Stimulated activated CD4-positive, alpha-beta T cell treated with anti-CD3 and anti-CD28 coated beads, Interleukin-12 subunit alpha, Interleukin-12 subunit beta, amount 100 ng/mL, for 4 hours (primary cell): Measurements from ENCODE around the gene ANO7.

Experiments
- DNase-seq: peaks from one replicate; pipeline ENCODE4 v3.0.0-alpha.2; 2020

ANO7 gene

DNA sequence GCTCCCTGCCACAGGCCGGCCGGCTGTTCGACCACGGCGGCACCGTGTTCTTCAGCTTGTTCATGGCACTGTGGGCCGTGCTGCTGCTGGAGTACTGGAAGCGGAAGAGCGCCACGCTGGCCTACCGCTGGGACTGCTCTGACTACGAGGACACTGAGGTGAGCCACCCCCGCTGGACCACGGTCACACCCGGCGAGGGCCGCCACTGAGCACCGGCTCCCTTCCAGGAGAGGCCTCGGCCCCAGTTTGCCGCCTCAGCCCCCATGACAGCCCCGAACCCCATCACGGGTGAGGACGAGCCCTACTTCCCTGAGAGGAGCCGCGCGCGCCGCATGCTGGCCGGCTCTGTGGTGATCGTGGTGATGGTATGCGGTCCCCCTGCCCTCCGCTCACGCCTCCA lies 20.8 kb downstream of the ANO7 start:
- no peak for DNase-seq

DNA sequence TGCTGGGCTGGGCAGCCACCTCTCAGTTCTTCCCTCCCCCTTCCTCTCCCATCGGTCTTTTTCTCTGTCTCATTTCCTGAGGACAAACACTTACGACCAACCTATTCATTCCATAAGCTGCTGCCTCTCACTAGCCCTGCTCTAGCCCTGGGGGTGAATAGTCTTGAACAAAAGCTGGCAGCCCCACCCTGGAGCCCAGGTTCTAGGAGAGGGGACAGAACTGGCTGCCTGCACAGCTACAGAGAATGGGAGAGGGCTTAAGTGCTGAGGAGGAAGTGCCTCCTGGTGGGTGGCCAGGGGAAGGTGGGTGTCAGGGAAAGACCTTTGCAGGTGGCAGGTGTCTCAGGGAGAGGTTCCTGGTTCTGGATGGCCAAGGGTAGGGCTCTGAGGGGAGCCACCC lies 22.8 kb downstream of the ANO7 start:
- no peak for DNase-seq

DNA sequence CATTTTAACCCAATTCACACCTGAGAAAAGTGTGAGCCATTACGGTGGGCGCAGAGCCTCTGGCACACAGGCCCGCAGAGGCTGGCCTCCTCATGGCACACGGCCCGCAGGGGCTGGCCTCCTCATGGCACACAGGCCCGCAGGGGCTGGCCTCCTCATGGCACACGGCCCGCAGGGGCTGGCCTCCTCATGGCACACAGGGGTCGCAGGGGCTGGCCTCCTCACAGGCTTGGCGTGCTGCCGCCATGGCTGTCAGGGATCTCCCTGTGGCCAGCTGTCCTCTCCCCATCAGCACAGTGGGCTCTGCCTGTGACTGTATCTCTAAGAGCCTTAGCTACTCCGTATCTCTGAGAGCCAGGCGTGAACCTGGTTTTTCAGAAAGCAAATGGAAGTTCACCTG lies 24.6 kb downstream of the ANO7 start:
- no peak for DNase-seq

DNA sequence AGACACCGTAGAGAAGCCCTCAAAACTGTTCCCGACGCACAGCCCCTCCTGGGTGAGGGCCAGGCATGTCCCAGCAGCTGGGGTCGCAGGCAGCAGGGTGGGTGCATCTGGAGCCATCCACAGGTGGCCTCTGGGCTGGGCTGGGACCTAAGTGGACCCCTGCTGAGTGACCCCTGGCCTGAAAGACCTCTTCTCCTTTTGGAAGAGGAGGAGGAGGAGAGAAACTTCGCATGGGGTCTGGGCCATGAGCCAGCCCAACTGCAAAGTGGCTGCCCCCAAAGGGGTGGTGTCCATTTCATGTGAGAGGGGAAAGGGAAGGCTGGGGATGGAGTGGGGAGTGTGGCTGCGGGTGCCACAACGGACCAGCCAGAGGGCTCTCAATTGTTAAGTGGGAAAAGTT lies 25.1 kb downstream of the ANO7 start:
- DNase-seq = no peak

DNA sequence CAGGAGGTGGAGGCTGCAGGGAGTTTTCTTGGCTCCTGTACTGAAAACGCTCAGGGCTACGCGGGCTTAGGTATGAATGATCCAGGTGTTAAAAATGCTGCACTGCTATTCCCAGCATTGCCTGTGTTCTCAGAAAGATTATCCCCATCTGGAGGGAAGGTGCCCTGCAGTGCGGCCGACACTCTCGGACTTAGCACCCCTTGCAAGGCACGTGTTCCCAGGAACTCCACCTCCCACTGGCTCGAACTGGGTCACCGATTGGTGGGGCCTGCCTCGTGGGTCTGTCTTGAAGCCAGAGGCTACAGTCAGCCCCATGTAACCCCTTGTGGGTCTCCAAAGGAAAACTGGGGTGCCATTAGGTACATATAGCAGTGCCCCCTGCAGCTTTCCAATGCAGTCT lies 25.7 kb downstream of the ANO7 start:
- no peak for DNase-seq

DNA sequence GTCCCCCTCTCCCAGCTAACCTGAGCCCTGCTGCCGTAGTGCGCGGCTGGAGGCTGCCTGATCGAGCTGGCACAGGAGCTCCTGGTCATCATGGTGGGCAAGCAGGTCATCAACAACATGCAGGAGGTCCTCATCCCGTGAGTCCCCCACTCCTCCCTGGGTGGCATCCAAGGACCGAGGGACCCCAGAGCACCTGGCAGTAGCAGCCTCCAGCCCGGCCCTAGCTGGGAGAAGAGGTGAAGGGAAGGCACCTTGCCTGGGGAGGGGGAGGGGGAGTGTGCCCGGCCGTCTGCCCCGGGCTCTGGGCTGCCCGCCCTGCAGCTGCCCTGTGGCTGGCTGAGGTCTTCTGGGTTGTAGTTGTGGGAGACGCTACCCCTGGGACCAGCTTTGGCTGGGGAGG lies 26.3 kb downstream of the ANO7 start:
- DNase-seq = no peak

DNA sequence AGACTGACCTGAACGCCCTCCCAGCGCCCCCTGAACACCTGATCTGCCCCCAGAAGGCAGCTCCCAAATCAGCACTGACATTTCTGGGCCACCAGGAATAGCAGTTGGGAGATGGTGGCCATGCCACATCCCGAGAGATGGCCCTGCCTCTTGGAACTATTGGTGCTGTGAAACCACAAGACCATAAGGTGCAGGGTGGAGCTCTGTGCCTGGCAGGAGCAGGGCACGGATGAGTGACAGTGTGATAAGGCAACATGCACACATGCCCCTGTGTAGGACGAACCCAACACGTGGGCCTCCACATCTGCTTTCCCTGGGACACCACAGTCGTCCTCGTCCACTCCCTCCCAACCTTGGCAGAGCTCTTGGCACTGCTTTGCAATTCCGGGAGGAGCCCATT lies 26.9 kb downstream of the ANO7 start:
- no peak for DNase-seq

DNA sequence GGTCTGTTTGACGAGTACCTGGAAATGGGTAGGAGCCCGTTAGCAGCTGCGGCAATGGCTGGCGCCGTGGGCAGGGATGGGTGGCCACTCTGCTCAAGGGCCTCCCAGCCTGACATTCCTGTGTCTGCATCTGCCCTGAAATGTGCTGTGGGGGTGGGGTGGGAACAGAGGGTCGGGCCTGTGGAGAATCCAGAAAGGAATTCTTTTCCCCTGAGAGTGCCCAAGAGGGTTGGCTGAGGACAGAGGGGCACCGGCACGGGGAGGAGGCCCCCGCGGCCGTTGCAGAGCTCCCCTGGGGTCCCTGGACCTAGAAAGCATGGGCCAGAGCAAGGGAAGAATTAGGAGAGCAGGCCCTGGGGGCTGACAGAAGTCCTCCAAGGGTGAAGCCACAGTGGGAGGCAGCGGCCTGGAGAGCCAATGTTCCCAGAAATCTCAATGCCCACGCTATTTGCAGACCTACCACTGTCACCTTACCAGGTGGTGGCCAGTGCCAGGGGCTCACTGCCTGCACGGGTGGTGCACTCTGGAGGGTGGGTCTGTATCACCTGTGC lies 27.8 kb downstream of the ANO7 start:
- DNase-seq = no peak

DNA sequence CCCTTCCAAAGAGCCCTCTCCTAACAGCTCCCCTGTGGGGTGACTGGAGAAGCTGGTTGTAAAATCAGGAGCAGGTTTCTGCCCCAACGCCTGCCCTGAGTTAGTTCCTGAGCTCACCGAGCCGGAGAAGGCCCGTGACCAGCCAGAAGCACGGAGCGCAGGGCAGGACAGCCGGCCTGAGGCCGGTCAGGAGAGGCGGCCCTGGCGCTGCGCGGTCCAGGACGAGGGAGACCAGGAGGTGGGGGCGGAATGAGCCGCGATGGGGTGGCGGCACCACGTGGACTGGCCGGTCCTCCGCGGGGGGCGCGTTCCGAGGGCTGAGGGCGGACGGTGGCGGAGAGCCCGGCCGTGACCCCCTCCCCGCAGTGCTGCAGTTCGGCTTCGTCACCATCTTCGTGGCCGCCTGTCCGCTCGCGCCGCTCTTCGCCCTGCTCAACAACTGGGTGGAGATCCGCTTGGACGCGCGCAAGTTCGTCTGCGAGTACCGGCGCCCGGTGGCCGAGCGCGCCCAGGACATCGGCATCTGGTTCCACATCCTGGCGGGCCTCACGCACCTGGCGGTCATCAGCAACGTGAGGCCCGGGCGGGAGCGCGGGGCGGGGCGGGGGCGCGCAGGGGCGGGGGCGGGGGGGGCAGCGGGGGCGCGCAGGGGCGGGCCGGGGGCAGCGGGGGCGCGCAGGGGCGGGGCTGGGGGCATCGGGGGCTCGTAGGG lies 29.0 kb downstream of the ANO7 start:
- DNase-seq = peak; percentile 20

DNA sequence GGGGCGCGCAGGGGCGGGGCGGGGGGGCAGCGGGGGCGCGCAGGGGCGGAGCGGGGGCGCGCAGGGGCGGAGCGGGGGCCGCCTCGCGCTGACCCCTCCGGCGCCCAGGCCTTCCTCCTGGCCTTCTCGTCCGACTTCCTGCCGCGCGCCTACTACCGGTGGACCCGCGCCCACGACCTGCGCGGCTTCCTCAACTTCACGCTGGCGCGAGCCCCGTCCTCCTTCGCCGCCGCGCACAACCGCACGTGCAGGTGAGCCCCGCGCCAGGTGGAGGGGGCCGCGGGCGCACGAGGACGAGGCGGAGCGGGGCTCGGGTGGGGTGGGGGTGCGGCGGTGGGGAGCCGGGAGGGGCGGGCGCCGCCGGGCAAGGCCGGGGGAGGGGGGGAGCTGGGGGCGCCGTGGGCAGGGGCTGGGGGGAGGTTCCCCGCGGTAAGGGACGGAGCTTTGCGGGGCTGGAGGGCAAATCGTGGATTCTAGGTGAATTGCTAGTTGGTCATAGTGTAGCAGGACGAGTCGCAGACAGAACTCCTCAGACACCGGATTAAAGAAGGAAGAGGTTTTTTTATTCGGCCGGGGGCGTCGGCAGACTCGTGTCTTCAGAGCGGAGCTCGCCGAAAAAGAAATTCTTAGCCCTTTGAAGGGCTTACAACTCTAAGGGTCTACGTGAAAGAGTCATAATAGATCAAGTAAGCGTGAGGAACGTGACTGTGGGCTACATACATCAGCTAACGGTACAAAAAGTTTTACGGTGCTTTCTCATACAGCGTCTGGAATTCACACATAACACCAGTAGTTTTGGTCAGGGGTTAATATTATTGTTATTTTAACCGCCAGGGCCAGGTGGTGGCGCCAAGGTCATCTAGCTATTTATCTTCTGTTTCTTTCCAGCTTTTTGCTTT lies 29.9 kb downstream of the ANO7 start:
- DNase-seq = peak; percentile 32

DNA sequence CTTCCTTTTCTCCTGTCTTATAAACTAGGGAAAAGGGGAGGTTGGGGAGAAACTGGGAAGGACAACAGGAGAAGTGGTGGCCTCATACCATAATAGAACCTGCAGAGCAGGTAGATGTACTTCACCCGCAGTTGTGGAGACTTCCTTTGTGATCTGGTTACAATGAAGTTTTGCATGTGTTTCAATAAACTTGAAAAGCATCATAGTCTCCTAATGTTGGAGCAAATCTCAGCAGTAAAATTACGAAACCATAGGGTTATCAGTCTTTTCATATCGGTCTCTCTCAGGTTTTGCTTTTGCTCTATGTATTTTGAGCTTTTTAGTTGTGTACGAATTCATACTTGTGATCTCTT lies 30.5 kb downstream of the ANO7 start:
- DNase-seq = no peak

DNA sequence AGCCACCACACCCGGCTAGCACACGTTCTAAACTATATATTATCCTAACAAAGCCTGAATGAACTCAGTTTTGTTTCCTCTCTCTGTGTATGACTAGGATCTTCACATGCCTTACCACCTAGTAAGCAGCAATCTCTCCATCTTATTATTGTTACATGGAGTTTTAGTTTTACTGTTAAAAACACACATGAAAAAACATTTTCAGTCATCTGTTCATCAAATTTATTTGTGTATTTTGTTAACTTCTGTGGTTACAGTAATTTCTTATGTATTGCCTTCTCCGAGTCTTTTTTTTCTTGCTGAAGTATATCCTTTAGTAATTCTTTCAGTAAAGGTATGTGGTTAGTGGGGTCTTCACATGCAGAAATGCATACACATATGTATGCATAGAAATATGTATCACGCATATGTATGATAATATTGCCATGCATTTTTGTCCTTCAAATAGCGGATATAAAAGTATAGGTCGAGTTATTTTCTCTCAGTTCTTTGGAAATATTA lies 31.4 kb downstream of the ANO7 start:
- DNase-seq = no peak

DNA sequence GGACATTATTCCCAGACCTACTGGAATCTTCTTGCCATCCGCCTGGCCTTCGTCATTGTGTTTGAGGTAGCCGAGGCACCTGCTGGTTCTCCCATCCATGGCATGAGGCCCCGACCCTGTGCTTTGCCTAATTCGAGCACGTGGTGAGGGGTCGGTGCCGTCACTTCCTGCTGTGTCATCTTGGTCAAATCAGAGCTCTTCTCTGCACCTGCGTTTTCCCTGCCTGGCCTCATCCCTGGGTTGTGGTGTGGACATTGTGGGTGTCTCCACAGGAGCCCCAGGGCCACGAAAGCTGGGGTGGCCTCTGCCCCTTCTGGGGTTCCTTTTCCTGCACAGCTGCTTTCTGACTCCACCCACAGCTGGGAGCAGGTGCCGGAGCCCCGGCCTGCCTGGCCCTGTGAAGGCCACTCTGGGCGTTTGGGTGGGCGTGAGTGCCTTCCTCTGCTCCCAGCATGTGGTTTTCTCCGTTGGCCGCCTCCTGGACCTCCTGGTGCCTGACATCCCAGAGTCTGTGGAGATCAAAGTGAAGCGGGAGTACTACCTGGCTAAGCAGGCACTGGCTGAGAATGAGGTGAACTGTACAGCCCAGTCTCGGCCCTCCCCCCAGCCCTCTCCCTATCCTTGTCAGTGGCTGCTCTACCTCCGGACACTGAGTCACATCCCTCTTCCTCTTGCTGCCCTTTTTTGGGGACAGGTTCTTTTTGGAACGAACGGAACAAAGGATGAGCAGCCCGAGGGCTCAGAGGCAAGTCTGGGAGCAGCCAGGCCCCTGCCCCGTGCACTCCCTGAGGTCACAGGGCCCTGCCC lies 34.9 kb downstream of the ANO7 start:
- no peak for DNase-seq

DNA sequence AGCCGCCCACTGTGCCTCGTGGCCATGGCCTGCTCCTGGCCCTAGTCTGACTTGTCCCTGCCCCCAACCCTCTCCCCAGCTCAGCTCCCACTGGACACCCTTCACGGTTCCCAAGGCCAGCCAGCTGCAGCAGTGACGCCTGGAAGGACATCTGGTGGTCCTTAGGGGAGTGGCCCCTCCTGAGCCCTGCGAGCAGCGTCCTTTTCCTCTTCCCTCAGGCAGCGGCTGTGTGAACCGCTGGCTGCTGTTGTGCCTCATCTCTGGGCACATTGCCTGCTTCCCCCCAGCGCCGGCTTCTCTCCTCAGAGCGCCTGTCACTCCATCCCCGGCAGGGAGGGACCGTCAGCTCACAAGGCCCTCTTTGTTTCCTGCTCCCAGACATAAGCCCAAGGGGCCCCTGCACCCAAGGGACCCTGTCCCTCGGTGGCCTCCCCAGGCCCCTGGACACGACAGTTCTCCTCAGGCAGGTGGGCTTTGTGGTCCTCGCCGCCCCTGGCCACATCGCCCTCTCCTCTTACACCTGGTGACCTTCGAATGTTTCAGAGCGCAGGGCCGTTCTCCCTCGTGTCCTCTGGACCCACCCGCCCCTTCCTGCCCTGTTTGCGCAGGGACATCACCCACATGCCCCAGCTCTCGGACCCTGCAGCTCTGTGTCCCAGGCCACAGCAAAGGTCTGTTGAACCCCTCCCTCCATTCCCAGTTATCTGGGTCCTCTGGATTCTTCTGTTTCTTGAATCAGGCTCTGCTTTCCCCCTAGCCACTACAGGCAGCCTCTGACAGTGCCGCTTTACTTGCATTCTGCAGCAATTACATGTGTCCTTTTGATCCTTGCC lies 35.8 kb downstream of the ANO7 start:
- DNase-seq = no peak

DNA sequence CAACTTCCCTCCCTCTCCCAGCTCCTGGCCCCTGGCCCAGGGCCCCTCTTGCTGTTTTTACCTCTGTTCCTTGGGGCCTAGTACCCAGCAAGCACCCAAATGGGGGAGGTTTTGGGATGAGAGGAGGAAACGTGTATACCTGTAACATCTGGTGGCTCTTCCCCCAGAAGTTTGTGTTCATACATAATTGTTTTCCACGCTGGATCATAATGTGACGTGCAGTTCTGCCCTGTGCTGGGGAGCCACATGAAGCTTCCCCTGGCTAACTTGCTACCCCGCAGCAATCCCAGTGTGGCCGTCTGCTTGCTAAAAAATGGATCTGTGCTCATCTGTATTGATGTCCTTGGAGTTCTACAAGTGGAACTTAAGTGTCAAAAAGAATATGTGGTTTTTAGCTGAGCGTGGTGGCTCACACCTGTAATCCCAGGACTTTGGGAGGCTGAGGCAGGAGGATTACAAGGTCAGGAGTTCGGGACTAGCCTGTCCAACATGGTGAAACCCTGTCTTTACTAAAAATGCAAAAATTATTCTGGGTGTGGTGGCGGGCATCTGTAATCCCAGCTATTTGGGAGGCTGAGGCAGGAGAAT lies 36.5 kb downstream of the ANO7 start:
- DNase-seq = no peak

DNA sequence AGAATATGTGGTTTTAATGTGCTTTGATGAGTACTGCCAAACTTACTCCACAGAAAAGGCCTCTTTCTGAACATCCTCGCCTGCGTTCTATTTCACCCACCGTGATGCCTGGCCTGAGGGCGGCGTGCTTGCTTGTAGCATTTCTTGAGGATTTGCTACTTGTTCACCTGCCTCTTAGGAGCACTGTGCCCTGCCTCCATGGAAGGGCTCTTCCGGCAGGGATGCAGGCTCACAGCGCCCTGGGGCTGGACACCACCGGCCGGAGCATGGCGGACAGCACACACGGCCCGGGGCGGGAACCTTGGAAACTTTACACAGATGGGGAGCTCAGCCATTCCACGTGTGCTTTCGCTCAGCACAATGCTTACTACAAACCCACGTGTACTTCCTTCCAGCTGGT lies 37.1 kb downstream of the ANO7 start:
- DNase-seq = no peak

DNA sequence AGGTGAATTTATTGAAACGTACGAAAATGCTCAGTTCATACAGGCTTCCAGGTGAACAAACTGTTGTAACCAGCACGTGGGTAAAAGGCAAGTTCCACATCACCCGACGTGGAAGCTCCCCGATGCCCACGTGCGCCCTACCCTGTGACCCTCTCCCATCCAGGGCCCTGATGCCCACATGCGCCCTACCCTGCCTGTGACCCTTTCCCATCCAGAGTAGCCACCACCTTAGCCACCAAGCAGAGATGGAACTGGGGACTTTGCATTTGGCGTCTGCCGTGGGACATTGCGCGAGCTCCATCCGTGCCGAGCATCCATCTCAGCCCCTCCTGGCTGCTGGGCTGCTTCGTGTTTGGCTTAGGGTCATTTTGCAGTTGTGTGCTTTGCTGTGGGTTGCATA lies 37.5 kb downstream of the ANO7 start:
- DNase-seq = no peak

DNA sequence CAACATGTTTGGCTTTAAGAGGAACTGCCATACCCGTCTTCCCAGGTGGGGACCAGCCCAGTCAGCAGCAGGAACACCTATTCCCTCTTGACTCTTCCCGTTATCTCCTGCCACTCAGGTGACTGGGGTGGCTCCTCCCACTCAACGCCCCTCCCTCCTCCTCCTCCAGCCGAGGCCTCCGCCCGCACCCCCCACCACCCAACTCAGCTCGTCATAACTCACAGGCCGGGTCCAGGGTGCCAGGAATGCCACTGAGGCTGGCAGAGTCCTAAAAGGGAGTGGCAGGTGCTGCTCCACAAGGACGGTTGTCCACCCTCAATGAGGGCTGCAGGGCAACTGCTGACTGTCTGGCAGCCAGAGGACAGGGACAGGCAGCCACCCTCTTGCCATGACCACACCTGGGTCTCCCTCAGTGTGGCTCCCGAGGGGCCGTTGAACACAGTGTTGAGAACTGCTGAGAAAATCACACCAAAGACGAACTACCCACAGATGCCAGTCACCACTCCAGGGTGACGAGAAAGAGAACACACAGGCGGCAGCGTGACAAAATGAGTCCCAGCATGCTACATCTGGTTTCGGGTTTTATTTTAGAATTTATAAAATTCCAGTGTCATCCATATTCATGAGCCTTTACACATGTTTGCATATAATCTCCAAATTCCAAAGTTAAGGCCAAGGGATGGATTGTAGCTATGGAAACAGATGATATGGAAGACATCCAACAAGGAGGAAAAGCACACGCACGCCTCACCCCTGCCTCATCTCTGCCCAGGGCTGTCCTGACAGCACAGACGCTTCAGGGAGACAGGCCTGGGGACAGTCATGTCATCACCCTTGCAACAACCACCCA lies 38.5 kb downstream of the ANO7 start:
- DNase-seq = no peak

DNA sequence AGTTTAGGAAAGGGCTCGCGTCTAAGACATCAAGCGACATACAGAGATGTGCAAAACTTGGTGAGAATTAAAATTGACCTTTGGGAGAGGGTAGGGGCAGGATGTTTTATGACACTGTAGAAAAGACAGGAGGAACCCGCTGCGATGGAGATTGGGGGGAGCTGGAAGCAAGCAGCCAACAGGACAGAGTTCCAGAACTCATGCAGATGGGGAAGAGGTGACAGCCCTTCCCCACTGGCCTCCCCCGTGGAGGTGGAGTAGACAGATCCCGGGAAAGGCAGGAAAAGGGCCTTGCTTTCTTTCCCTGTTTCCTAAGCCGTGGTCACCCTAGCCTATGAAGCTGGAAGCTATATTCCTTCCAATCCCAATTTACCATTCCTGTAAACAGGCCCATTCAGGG lies 39.1 kb downstream of the ANO7 start:
- no peak for DNase-seq

DNA sequence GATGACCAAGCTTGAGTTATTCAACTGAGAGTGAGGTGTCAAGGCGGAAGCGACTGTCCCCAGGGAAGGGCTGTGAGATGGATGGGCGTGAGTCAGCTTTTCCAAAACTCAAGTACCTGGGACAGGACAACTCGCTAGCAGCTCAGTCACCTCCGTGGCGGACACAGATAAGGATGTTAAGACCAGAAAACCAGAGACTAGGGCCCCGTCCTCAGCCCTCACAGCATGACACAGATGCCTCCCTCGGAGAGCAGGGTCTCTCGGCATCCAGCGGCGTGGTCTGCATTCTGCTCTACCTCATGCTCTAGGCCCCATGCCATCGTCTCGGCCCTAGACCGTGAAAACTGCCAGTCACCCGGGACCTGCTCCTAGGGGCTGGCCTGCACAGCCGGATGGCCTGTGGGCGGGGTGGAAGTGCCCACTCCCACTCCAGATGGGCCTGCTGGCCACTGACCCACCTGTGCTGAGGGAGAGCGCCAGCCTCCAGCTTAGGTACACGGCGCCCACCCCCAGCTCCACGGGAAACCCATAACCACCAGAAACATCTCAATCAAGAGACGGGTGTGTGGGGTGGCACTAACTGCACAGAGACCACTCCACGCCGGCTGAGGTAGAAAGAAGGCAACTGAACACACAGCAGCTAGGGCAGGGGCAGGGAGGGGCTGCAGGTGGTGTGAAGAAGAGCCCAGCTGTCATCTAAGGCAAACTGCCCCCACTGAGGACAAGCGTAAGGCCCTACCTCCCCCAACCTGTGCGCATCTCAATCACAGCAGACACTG lies 39.8 kb downstream of the ANO7 start:
- DNase-seq = no peak
